HUES64 (cell line): ENCODE results near the gene CADM2.
A peak's percentile ranks its signal among the peaks of the same experiment; 100 is the strongest.

Experiments used
- H3K27ac ChIP-seq: 2 replicates; pipeline ENCODE4 v1.7.0; 2013; ENCODE audit warnings: low read depth, low read length, inconsistent platforms
- H3K27me3 ChIP-seq: 2 replicates; pipeline ENCODE4 v1.6.1; 2013; ENCODE audit warnings: mild to moderate bottlenecking, low read length; ENCODE audit not compliant: insufficient read depth
- H3K36me3 ChIP-seq: 2 replicates; pipeline ENCODE4 v1.6.1; 2013; ENCODE audit warnings: mild to moderate bottlenecking, low read length; ENCODE audit not compliant: insufficient read depth
- H3K4me1 ChIP-seq: 2 replicates; pipeline ENCODE4 v1.6.1; 2013; ENCODE audit warnings: mild to moderate bottlenecking, low read length, moderate library complexity; ENCODE audit not compliant: insufficient read depth
- H3K4me3 ChIP-seq: 2 replicates; pipeline ENCODE4 v1.5.1; 2013; ENCODE audit warnings: mild to moderate bottlenecking, low read length, moderate library complexity
- H3K9ac ChIP-seq: 2 replicates; pipeline ENCODE4 v1.6.1; 2013; ENCODE audit warnings: mild to moderate bottlenecking, low read depth, low read length
- H3K9me3 ChIP-seq: 2 replicates; pipeline ENCODE4 v1.6.1; 2013; ENCODE audit warnings: low read depth, low read length; ENCODE audit not compliant: insufficient read depth
- WGBS: fragments of 150-250, 120-280 bp; methylation state at CpG from one replicate; pipeline ENCODE4 v1.1.7; 2013; ENCODE audit warnings: missing lambda C conversion rate; 5-methylcytosine and 5-hydroxymethylcytosine counted together

CADM2 gene

DNA sequence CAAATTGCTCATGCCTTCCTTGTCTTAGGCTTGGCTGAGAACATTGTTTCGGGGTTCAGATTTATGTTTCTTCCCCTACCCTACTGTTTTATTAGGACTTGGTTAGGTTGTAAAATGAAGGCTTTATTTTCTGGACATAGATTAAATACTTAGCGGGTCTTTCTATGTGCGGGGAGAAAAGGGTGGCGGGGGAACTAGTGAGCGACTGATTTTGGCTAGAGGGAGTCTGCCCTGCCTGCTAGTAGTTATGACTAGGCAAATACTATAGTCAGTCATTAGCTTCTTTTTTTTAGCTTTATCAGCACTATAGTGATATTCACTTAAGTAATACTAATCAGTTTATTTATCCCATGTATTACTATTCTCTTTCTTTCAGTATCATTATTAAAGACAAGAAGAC, 3.6 kb downstream of the CADM2 start:
- no peak overlapping the region for H3K9ac ChIP-seq
- WGBS, result 88% methylated on average over 4 of the region's 5 CpGs
- no peaks in the 10 kb centered on the region for H3K9me3 ChIP-seq
- no peak overlapping the region; the same call in 1 of the 2 replicates for H3K4me3 ChIP-seq
- no peak overlapping the region for H3K27ac ChIP-seq
- peaks cover 68% of the 10 kb centered on the region for H3K4me1 ChIP-seq
- H3K27me3 ChIP-seq, result peaks cover 17% of the 10 kb centered on the region
- no peaks in the 10 kb centered on the region for H3K36me3 ChIP-seq

DNA sequence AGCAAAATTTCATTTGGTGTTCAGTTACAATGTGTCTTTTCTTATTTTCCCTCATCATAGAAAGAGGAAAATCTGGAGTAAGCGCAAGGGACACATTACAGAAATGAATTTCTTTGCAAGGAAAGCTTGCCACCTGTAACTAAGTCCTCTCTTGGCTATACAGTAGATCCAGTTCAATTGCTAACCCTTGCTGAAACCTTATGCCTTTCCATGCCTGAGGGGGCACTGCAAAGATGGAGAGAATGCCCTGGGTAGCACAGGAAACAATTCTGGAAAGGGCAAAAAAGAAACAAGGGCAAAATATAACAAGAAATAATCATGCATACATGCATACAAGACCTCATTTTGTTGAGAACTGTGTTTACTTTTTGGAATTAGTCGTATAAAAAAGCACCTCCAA, 4.3 kb downstream of the CADM2 start:
- H3K4me1 ChIP-seq, result peaks cover 70% of the 10 kb centered on the region
- H3K36me3 ChIP-seq, result no peaks in the 10 kb centered on the region
- peaks cover 17% of the 10 kb centered on the region for H3K27me3 ChIP-seq
- H3K9ac ChIP-seq, result no peak overlapping the region
- H3K9me3 ChIP-seq, result no peaks in the 10 kb centered on the region
- no peak overlapping the region for H3K4me3 ChIP-seq
- H3K27ac ChIP-seq, result no peak overlapping the region
- WGBS, result 87% methylated on average over 2 of the region's 2 CpGs

DNA sequence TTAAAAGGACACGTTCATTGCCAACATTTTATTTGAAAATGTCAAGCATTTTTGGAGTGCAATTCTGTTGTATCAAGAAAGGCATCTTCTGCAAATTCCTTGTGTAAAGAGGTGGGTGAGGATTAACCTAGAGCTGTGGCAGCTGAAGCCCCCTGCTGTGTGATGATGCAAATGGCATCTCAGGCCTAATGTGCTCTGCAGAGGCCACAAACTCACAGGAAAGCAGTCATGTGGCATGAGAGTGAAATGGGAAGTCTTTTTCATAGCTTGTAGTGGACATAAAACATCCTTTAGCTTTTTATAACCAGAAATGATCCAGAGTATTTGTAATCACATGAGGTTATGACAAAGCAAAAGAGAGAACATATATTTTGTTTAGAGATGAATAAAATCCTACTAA, 6.4 kb downstream of the CADM2 start:
- 0% methylated on average over 1 of the region's 1 CpG for WGBS
- Histone ChIP-seq H3K4me1 (peaks cover 87% of the 10 kb centered on the region), H3K36me3 (no peaks in the 10 kb centered on the region), H3K27ac (peak overlapping the region; percentile 83), H3K9me3 (no peaks in the 10 kb centered on the region), H3K27me3 (peaks cover 15% of the 10 kb centered on the region), H3K4me3 (no peak overlapping the region), H3K9ac (no peak overlapping the region; the same call in 1 of the 2 replicates)

DNA sequence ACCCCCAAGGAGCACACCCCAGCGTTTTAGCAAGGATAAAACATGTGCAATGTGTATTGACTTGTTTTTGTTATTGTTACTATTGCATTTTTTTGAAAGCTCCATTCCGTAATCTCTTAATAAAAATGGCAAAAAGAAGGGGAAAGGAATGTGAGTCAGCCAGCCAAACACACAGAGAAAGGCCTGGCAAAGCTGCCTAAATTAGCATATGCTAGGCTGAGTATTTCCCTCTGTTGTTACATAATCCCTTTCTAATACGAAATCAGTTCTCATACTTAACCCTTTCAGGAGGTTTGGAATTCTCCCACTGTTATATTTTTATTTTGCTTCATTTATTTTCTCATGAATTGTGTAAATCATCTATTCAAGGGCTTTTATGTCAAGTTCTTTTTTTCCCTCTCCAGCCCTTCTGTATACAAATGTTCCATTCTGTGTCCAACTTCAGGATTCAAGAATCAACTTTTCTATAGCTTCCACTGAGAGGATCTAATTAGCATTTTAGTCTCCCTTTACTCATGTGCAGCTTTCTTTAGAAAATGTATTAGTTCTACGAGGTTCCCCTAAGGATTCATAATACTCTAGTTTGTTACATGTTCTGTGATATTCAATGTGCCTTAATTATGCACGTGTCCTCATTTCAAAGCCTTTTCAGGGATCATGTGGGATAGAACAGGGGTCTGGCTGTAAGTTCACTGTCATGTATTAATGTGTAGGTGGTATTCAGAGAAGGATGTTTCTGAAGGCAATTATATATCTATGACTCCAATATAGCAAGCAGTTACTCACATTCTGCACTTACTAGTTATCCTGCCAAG, 9.2 kb downstream of the CADM2 start:
- no peaks in the 10 kb centered on the region for H3K27me3 ChIP-seq
- peak overlapping the region; percentile 30 for H3K4me3 ChIP-seq
- 0 out of 2 replicates have a peak overlapping the region, but pooled peaks have one; percentile 12 for H3K9ac ChIP-seq
- H3K4me1 ChIP-seq, result peaks cover 75% of the 10 kb centered on the region
- no peaks in the 10 kb centered on the region for H3K36me3 ChIP-seq
- 27% methylated on average over 4 of the region's 5 CpGs for WGBS
- no peaks in the 10 kb centered on the region for H3K9me3 ChIP-seq
- H3K27ac ChIP-seq, result peak overlapping the region; percentile 88

DNA sequence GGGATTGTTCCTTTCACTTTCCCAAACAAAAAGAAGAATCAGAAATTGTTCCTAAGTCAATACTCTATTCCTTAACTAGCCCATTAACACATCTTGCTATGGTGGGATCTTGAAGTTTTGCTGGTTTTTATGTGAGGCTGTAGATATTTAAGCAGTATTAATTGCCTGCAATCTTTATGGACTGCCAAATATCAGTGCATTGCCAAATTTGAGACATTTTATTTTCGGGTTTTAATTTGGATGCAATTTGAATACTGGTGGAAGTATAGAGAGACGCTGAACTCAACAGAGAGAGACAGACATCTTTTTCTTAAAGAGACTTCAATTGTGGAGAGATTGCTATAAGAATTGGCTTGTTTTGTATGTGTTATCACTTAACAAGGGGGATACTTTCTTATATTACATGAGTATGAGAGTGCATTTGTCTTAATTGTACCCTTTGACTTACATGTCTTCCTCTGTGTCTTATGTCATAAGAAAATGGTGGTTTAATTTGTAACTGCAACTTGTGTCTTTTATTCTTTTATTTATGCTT, 10.0 kb downstream of the CADM2 start:
- H3K36me3 ChIP-seq, result no peaks in the 10 kb centered on the region
- H3K9ac ChIP-seq, result no peak overlapping the region
- peaks cover 67% of the 10 kb centered on the region for H3K4me1 ChIP-seq
- no peak overlapping the region for H3K4me3 ChIP-seq
- peak overlapping the region; percentile 88 for H3K27ac ChIP-seq
- H3K9me3 ChIP-seq, result no peaks in the 10 kb centered on the region
- no peaks in the 10 kb centered on the region for H3K27me3 ChIP-seq
- 79% methylated on average over 2 of the region's 2 CpGs for WGBS

DNA sequence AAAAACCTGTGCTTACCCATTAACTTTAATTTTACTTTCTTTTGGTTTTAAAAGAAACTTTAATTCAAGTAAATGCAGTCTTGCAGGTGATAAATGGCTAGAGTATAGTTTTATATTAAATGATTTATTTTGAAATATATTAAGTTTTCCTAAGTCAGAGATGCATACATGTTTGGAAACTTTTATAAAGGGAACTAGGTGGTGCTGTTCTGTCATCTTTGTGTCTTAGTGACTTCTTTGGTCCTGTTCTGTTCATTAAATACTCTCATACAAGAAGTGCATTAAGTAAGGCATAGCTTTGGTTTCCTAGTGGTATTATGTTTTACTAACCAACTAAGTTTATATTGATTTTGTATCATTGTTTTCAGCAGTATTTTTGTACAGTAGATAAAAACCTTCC, 15.6 kb downstream of the CADM2 start:
- Histone ChIP-seq H3K27me3 (no peaks in the 10 kb centered on the region), H3K4me3 (no peak overlapping the region), H3K4me1 (peaks cover 18% of the 10 kb centered on the region), H3K9ac (no peak overlapping the region), H3K36me3 (no peaks in the 10 kb centered on the region), H3K9me3 (no peaks in the 10 kb centered on the region), H3K27ac (no peak overlapping the region)

DNA sequence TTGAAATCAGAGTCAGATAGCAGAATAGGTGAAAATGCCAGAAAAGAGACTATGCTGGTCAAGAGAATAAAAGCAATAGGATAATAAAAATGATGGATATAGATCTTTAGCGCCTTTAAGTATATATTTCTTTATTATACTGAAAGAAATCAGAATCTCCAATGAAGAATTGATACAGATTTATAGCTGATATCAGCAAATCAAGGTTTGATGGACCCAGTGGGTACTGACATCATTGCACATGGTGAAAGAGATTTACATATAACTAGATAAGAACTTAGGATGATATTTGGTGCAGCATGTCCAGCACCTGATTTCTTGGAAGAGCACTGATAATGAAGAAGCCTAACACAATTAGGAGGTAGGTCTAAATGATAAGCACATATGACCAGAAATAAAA, 18.2 kb downstream of the CADM2 start:
- Histone ChIP-seq H3K27ac (no peak overlapping the region), H3K9me3 (no peaks in the 10 kb centered on the region), H3K36me3 (no peaks in the 10 kb centered on the region), H3K4me3 (no peak overlapping the region), H3K27me3 (no peaks in the 10 kb centered on the region), H3K9ac (no peak overlapping the region), H3K4me1 (peaks cover 17% of the 10 kb centered on the region; the same call in 1 of the 2 replicates)
- no CpG with 5 or more reads among the region's 1 CpG for WGBS

DNA sequence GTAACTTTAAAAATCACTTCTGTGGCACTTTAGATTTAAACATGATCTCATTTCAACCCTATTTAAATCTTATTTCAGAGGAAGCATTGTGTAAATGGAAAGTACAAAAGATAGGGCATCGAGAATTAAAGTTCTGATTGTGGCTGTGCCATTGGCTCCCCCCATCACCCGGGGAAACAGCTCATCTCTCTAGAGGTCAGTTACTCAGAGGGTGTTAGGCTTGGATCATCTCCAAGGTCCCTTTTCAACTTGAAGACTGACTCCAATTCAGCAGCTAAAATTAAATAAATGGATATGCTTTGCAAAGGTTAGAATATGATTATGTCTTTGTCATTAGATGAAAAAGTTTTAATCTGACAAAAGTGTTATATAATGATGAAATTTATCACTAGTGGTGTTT, 20.1 kb downstream of the CADM2 start:
- Histone ChIP-seq H3K9ac (no peak overlapping the region), H3K4me1 (peaks cover 27% of the 10 kb centered on the region), H3K27me3 (no peaks in the 10 kb centered on the region), H3K9me3 (no peaks in the 10 kb centered on the region), H3K27ac (no peak overlapping the region), H3K4me3 (no peak overlapping the region), H3K36me3 (no peaks in the 10 kb centered on the region)
- WGBS, result 97% methylated on average over 2 of the region's 2 CpGs

DNA sequence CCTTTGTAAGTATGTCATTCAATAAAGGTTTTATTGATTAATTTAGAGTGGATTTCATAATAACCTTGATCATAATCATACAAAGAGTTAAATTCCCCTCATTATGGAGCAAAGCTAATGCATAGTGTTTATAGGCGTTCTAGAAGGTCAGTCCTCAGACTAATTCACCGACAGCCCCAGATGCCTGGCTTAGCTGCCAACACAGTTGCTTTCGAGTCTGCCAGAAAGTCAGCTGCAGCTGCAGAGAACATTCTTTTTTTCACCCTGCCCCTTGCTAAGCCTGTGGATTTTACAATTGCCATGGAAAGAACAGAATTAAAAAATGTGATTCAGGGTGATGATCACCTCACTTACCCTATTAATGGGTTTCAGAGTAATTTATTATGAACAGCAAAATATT, 21.2 kb downstream of the CADM2 start:
- Histone ChIP-seq H3K36me3 (no peaks in the 10 kb centered on the region), H3K9ac (no peak overlapping the region), H3K27ac (no peak overlapping the region), H3K27me3 (no peaks in the 10 kb centered on the region), H3K4me1 (peaks cover 34% of the 10 kb centered on the region), H3K9me3 (no peaks in the 10 kb centered on the region), H3K4me3 (no peak overlapping the region)
- WGBS, result 78% methylated on average over 3 of the region's 3 CpGs

DNA sequence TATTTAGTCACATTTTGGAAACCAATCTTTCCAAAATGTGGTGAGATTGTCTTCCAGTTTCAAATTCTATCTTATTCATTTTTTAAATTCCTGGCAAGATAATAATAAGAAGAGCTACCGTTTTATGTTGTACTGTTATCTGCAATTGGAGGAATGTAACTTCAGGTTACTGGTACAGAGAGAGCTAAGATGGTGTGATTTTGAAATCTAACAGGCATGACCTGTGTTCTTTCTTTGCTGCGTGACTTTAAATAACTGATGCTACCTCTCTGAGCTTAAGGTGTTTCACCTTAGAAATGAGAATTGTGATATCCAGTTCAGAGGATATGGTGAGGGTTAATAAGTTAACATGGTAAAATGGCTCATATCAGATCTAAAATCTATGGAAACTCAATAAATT, 21.7 kb downstream of the CADM2 start:
- Histone ChIP-seq H3K27me3 (no peaks in the 10 kb centered on the region), H3K36me3 (no peaks in the 10 kb centered on the region), H3K4me1 (peaks cover 38% of the 10 kb centered on the region), H3K9me3 (no peaks in the 10 kb centered on the region), H3K9ac (no peak overlapping the region), H3K27ac (no peak overlapping the region), H3K4me3 (no peak overlapping the region)
- whole genome bisulfite sequencing, result 94% methylated on average over 2 of the region's 2 CpGs

DNA sequence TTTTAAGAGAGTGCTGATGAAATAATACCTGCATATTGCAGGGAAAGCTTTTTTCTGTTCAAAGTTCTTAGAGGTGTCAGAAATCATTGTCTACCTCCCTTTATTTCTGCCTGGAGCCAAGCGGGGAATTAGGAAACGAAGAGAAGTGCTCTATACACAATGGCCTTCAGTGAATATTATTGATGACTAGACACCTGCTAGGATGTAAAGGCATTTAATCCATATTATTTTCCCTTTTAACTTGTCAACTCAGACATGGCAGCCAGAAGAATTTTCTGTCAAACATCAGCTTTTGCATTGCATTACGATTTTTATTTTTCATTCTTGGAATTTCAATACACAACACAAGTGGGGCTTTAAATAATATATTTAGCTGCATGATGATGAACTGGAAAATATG, 24.7 kb downstream of the CADM2 start:
- H3K27me3 ChIP-seq, result no peaks in the 10 kb centered on the region
- H3K36me3 ChIP-seq, result no peaks in the 10 kb centered on the region
- H3K9ac ChIP-seq, result no peak overlapping the region
- H3K4me1 ChIP-seq, result peaks cover 46% of the 10 kb centered on the region
- no peaks in the 10 kb centered on the region for H3K9me3 ChIP-seq
- H3K4me3 ChIP-seq, result no peak overlapping the region
- WGBS, result 93% methylated on average over 3 of the region's 3 CpGs
- H3K27ac ChIP-seq, result peak overlapping the region; percentile 43; the same call in 1 of the 2 replicates
